GM19467 (cell line): ENCODE measurements around the gene OR2T12.
"Not testable (repeated sequence)": the region's sequence is repeated elsewhere in the genome, so short reads cannot be mapped to it uniquely, and the experiment has no call there.

ENCODE experiments used
- ATAC-seq: cut with Tn5 transposase; IDR thresholded peaks from one replicate; pipeline ENCODE4 v1.9.1; 2021; ENCODE audit warnings: mild to moderate bottlenecking, moderate library complexity; ENCODE audit not compliant: unreplicated experiment

The OR2T12 gene

GRCh38 chr1:248303324-248303723, at the start of gene OR2T12:
Gene OR2T12, minus strand, starts transcription at chr1:248303424. Its CDS starts 7,846 bp downstream, at chr1:248295578.
- no peak for ATAC-seq

GRCh38 chr1:248348475-248348874, 45.3 kb upstream of the OR2T12 start, which contains the start of gene OR14C36:
Gene OR14C36, plus strand, starts transcription at chr1:248348775. Its CDS starts 0 bp downstream, at chr1:248348775.
- ATAC-seq: no peak

GRCh38 chr1:248343451-248343850, 40.2 kb upstream of the OR2T12 start:
- ATAC-seq: no peak

- ATAC-seq: no peak
These were observed 21.2 kb upstream of the OR2T12 start, which contains the start of gene OR2M7 for GRCh38 chr1:248324468-248324867. Gene OR2M7, minus strand, starts transcription at chr1:248324568. Its CDS starts 0 bp downstream, at chr1:248324568.

- no peak for ATAC-seq
These were observed 13.6 kb upstream of the OR2T12 start for GRCh38 chr1:248316796-248317195.

GRCh38 chr1:248306740-248307139, 3.5 kb upstream of the OR2T12 start:
- ATAC-seq: not testable (repeated sequence)

GRCh38 chr1:248306103-248306502, 2.9 kb upstream of the OR2T12 start:
- no peak for ATAC-seq

- not testable (repeated sequence) for ATAC-seq
These were observed 2.4 kb upstream of the OR2T12 start for GRCh38 chr1:248305672-248306071.

- ATAC-seq: no peak
These were observed 14.8 kb downstream of the OR2T12 start for GRCh38 chr1:248288391-248288790.

GRCh38 chr1:248277876-248278275, 25.3 kb downstream of the OR2T12 start, which contains the start of gene OR2T33:
Gene OR2T33, minus strand, starts transcription at chr1:248277976. Its CDS starts 4,162 bp downstream, at chr1:248273814.
- ATAC-seq: no peak

- ATAC-seq: not testable (repeated sequence)
These were observed 30.0 kb downstream of the OR2T12 start for GRCh38 chr1:248273225-248273624.

- no peak for ATAC-seq
These were observed 35.0 kb downstream of the OR2T12 start for GRCh38 chr1:248268178-248268577.

- not testable (repeated sequence) for ATAC-seq
These were observed 43.9 kb downstream of the OR2T12 start for GRCh38 chr1:248259309-248259708.

GRCh38 chr1:248243204-248243603, 60.0 kb downstream of the OR2T12 start:
- peak; percentile 83 for ATAC-seq
